SKM-1 (cell line): ENCODE measurements around the gene ALKBH5.

Experiments
- DNase-seq: peaks from one replicate; lab custom pipeline; 2025; ENCODE audit not compliant: unreplicated experiment; lab: John Stamatoyannopoulos, UW

Gene ALKBH5

DNA sequence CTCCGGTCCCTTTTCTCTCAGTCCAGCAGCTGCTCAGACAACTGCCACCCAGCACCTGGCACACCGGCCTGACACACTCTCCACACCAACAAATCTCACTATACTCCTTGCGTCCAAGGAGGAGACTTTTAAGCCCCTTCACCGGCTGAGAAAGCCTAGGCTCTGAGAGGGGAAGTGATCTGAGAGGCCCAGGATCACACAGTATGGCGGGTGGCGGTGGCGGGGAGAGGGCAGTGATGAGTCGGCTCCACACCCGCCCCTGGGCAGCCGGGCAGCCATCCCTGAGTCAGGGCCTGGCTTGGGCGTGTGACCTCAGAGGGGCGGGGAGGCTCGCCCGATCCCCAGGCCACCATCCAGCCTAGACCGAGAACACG, 74.3 kb downstream of the ALKBH5 start:
- peak; percentile 32 for DNase-seq

DNA sequence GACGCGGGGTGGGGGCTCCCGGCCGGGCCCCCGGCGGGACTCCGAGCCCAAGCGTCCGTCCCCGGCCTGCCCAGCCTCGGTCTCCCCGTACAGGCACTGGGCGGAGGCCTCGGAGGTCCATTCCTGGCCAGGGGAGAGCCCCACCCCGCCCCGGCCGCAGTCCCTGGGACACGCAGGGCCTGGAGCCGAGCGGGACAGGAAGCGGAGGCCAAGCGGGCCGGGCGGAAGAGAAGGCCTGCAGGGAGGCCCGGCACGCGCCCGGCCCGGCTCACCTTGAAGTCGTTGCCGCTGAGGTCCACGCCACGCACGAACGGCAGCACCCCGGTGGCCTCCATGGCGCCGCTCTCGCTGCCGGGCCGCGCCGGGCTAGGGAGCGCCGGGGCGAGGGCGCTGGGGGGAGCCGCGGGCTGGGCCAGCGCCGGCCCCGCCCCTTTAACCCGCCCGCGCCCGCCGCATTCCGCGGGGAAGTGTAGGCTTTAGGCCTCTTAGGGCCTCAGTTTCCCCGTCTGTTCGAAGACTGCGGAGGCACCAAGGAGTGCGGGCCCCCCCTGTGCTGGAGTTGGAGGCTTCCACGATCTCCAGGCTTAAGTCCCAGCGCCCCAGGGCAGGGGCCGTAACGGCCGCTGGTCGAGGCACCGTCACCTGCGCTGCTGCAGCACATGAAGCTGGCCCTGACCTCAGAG, 74.9 kb downstream of the ALKBH5 start, which contains the start of gene FLII:
FLII (minus strand) TSS at position 383 of the 683 bp plus-strand sequence; CDS start at position 335, 48 bp downstream.
- DNase-seq = no peak
